ENCODE measurements around the gene ZBED1.
"Not testable (repeated sequence)": the region's sequence is repeated elsewhere in the genome, so short reads cannot be mapped to it uniquely, and the experiment has no call there.

Gene ZBED1

DNA sequence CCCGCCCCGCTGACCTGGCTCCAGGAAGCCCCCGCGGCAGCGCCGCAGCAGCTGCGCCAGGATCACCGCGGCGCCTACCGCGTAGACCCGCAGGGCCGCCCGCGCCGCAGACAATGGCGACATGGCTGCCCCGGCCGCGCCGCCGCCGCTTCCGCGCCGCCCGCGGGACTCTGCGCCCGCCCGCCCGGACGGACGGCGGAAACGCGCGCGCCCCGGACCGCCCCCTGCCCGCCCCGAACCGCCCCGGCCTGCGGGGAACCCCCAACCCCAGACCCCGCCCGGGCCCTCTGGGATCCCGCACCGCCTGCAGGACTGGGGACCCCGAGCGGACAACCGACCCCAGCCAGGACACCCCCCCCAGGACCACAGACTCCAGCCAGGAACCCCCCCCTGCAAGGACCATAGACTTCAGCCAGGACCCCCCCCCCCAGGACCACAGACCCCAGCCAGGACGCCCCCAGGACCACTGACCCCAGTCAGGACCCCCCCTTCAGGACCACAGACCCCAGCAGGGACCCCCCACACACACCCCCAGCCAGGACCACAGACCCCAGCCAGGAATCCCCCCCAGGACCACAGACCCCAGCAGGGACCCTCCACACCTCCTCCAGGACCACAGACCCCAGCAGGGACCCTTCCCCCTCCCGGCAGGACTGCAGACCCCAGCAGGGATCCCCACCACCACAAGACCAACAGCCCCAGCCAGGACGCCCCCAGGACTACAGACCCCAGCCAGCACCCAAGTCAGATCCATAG is at the start of gene ZBED1, which contains the start of gene DHRSX:
TSS of gene ZBED1 (minus strand) at position 174 of the 756 bp plus-strand sequence. CDS start 10,257 bp downstream, outside the sequence.
TSS of gene DHRSX (minus strand) at position 174 of the 756 bp plus-strand sequence. CDS start at position 123, 51 bp downstream.
- DNase-seq (ENCODE audit: low spot score) = peak; percentile 51

DNA sequence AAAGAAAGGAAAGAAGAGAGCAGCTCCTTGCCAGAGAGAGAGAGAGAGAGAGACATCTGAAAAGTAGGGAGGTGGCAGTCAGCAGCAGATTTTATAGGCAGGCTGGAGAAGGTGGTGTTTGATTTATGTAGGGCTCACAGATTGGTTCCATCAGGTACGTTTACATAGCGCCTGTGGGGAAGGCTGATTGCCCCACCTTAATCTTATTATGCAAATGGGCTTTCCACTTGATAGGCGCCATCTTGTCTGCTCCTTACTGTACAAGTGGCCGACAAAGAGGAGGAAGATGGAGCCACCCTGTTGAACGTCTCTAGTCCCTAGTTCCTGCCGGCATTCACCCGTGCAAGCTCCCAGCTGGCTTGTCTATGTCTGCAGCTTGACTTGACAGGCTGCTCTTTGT is 49.1 kb upstream of the ZBED1 start:
- no peak for DNase-seq (ENCODE audit: low spot score)

DNA sequence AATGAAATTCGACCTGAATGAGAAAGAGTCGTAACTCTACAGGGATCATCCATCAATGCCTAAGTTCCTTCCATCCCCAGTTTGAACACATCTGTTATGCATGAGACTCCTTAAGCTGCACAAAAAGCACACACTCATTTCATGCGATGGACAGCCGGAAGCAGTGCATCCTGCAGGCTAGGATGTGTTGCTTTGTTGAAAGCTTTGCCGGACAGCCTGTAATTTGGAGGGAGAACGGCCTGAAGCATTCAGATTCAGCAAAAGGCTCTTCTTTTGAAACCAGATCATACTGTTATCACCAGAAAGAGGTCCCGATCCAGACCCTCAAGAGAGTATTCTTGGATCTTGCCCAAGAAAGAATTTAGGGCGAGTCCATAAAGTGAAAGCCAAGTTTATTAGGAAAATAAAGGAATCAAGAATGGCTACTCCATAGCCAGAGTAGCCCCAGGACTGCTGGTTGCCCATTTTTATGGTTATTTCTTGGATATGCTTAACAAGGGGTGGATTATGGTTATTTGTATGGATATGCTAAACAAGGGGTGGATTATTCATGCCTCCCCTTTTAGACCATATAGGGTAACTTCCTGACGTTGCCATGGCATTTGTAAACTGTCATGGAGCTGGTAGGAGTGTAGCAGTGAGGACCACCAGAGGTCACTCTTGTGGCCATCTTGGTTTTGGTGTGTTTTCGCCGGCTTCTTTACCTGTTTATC is 48.1 kb upstream of the ZBED1 start:
- no peak for DNase-seq (ENCODE audit: low spot score)

DNA sequence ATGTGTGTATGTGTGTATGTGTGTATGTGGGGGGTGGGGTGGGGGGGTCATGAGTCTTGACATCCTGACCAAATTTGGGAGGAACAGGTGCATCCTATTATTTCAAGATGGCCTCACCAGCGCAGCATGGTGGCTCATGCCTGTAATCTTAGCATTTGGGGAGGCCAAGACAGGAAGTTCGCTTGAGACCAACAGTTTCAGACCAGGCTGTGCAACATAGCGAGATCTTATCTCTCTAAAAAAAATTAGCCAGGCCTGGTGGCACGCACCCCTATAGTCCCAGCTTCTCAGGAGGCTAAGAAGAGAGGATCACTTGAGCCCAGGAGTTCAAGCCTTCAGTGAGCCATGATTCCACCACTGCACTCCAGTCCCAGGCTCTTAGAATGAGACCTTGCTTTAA is 47.0 kb upstream of the ZBED1 start:
- no peak for DNase-seq (ENCODE audit: low spot score)

DNA sequence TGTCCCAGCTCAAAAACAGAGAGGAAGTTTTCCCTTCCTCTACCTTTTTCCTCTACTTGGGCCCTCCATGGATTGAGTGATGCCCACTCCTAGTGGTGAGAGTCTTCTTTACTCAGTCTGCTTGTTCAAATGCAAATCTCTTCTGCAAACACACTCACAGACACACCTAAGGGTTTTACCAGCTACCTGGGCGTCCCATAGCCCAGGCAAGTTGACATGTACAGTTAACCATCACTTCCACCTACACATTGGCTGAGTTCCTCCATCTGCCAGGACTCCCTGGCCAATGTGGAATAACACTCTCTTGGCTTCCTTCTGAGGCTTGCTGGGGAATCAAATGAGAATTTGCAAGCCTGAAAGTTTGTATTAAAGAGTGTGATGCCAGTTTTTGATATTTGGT is 45.7 kb upstream of the ZBED1 start:
- no peak for DNase-seq (ENCODE audit: low spot score)

DNA sequence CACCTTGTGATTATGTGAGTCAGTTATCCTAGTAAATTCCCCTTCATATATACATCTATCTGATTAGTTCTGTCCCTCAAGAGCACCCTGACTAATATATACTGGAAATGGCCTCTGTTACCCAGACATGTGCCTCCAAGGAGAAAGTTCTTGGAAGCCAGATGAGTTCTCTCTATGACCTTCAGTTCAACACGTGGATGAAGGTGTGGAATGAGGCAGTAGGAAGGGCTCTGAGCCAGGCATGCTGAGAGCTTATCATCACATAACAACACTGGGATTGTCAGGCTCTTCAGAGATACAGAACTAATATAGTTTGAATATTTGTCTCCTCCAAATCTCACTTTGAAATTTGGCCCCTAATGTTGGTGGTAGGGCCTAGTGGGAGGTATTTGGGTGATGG is 44.4 kb upstream of the ZBED1 start:
- DNase-seq (ENCODE audit: low spot score) = no peak

DNA sequence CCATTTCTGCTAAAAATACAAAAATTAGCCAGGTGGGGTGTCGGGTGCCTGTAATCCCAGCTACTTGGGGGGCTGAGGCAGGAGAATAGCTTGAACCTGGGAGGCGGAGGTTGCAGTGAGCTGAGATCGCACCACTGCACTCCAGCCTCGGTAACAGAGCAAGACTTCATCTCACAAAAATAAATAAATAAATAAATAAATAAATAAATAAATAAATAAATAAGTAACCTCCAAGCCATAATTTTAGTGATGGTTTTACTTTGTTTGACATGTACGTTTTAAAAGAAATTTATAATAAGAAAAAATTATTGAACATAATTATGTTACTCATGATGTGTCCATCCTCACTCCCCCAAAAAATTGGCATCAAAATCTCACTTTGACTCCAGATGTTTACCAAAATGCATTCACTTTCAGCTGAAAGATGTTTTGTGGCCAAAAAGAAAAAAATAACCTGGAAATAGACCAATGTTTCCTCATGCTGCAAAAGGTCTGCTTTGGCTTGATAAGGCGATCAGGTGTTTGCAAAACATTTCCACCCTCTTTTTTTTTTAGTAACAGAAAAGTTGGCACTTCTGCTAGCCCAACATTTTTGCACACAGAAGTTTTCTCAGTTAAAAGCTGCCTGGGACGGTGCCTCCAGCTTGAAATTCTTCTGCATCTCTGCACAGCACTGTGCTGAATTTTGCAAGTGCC is 42.2 kb upstream of the ZBED1 start:
- no peak for DNase-seq (ENCODE audit: low spot score)

DNA sequence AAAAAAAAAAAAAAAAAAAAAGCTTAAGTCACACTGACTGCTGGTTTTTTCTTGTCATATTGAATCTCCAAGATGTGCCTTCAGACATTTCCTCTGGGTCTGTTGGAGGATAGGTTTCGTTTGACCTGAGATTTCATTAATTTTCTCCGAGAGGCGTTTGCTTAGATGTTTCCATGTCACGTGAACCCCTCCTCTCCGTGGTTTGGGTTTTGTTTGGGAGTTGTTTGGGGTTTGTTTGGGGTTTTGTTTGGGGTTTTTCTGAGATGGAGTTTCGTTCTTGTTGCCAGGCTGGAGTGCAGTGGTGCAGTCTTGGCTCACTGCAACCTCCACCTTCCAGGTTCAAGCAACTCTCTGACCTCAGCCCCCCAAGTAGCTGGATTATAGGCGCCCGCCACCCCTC is 40.8 kb upstream of the ZBED1 start:
- DNase-seq (ENCODE audit: low spot score) = no peak

DNA sequence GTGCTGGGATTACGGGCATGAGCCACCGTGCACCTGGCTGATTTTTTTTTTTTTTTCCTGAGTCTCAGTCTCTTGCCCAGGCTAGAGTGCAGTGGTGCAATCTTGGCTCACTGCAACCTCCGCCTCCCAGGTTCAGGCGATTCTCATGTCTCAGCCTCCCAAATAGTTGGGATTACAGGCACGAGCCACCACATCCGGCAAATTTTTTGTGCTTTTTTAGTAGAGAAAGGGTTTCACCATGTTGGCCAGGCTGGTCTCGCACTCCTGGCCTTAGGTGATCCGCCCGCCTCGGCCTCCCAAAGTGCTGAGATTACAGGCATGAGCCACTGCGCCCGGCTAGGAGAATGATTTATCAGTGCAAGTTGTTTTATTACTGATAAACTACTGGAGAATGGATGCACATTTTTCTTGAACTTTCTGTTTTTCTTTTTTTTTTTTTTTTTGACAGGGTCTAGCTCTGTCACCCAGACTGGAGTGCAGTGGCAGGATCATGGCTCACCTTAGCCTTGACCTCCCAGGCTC is 39.7 kb upstream of the ZBED1 start:
- DNase-seq (ENCODE audit: low spot score) = no peak

DNA sequence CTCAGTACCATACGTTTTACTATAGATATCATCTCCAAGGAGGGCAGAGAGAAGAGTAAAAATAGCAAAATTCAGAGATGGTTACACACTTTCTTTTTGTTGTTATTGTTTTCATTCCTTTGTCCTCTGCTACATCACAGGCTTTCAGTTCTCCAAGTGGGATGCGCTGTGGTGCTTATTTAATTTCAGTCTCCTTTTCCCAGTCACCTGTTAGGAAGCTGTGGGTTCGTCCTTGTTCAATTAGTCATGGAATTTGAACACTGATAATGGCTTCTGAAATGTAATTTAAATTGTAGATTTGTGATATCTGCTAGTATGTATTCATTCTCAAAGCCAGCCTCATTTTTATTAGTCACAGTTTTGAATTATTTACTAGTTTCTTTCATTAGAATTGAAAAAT is 38.8 kb upstream of the ZBED1 start:
- DNase-seq (ENCODE audit: low spot score) = no peak

DNA sequence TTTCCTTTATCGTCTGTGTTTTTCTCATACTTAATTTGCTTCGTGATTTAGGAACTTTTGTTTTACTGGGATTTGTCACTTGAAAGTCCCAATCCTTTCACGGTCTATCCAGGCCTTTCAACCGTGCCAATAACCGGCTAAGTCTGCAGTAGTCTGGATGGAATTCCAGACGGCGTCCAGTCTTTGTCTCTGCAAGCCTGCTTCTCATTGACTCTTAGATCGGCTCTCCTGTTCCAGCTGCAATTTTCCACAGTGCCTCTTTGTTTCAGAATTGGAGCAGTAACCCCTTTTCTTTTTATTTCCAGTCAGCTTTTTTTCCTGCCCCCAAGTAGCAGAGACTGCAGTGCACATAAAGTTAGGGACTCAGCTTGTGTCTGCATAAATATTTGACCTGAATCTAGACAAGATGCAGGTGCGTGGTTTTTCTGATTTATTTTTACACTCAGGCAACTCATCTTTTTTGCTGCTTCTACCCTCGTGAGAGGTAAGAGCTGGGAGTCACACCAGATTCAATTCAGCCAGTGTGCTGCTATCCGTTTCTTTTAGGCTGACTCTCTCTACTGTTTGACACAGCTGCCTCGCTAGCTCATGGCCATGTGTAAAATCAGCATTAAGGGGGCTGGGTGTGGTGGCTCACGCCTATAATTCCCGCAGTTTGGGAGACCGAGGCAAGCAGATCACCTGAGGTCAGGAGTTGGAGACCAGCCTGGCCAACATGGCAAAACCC is 37.4 kb upstream of the ZBED1 start:
- DNase-seq (ENCODE audit: low spot score) = no peak

DNA sequence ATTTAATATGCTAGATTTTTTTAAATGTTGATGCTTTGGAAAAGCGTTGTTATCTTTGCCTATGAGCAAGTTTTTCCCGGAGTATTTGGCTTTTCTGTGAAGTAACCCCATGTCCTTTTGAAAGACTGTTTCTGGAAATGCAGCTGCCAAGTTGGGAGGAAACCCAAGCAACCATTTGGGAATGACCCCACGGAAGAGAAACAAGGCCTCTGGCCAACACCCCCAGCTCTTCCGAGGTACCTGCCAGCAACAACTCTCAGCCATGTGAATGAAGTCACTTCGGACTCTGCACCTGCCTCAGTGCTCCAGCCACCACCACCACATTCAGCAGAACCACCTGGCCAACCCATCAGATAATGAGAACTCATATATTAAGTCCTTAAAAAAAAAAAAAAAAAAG is 36.2 kb upstream of the ZBED1 start:
- no peak for DNase-seq (ENCODE audit: low spot score)

DNA sequence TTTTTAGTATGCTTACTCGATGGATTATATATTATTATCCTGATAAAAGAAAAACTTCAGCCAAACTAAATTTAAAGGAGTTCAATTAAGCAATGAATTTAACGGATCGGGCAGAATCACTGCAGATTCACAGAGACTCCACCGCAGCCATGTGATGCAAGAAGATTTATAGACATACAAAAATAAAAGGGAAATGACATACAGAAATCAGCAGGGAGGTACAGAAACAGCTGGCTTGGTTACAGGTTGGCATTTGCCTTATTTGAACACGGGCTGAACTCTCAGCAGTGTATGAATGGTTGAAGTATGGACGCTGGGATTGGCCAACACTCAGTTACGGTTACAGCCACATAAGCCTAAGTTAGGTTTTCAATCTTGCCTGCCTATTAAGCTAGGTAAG is 35.4 kb upstream of the ZBED1 start:
- no peak for DNase-seq (ENCODE audit: low spot score)

DNA sequence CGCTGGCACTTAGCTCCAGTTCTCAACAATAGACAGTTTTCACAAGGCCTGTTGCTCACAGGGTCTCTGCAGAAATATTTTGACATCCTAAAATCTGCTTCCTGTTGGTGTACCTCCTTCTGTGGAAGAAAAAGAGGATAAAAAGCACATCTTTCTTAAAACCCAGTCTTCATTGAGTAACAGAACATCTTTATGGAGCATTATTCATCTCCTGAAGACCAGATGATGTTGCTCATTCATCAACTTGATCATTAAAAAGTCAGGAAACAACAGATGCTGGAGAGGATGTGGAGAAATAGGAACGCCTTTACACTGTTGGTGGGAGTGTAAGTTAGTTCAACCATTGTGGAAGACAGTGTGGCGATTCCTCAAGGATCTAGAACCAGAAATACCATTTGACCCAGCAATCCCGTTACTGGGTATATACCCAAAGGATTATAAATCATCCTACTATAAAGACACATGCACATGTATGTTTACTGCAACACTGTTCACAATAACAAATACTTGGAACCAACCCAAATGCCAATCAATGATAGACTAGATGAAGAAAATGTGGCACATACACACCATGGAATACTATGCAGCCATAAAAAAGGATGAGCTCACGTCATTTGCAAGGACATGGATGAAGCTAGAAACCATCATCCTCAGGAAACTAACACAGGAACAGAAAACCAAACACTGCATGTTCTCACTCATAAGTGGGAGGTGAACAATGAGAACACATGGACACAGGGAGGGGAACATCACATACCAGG is 33.7 kb upstream of the ZBED1 start:
- not testable (repeated sequence) for DNase-seq (ENCODE audit: low spot score)

DNA sequence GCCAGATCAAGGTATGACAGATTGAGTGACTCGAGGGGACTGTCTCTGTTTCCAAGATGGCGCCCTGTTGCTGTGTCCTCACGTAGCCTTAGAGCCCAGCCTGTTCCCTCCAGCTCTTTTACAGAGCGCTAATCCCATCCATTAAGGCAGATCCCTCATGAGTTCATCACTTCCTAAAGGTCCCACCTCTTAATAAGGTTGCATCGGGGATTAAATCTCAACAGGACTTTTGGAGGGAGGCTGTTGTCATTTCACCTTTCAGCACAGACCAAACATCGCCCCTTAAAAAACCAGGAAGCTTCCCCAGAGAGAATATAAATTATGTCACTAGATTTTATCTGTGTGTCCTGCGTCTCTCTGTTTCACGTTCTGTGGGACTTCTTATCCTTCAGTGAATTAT is 32.6 kb upstream of the ZBED1 start:
- no peak for DNase-seq (ENCODE audit: low spot score)

DNA sequence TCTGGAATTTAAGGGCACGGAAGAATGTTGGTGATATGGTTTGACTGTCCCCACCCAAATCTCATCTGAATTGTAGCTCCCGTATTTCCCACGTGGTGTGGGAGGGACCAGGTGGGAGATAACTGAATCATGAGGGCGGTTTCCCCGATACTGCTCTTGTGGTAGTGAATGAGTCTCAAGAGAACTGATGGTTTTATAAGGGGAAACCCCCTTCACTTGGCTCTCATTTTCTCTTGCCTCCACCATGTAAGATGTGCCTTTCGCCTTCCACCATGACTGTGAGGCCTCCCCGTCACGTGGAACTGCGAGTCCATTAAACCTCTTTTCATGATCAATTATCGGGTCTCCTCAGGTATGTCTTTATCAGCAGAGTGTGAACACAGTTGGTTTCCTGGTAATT is 25.6 kb upstream of the ZBED1 start:
- DNase-seq (ENCODE audit: low spot score) = no peak

DNA sequence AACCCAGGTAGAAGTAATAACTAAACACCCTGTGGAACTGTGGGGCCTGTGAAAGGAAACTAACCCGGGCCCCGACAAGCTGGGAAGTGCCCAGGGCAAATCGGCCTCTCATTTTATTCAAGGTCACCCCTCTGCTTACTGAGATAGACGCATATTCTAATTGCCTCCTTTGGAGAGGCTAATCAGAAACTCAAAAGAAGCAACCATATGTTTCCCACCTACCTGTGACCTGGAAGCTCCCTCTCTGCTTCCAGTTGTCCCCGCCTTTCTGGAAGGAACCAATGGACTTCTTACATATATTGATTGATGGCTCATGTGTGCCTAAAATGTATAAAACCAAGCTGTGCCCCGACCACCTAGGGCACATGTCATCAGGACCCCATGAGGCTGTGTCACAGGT is 23.1 kb upstream of the ZBED1 start:
- no peak for DNase-seq (ENCODE audit: low spot score)

DNA sequence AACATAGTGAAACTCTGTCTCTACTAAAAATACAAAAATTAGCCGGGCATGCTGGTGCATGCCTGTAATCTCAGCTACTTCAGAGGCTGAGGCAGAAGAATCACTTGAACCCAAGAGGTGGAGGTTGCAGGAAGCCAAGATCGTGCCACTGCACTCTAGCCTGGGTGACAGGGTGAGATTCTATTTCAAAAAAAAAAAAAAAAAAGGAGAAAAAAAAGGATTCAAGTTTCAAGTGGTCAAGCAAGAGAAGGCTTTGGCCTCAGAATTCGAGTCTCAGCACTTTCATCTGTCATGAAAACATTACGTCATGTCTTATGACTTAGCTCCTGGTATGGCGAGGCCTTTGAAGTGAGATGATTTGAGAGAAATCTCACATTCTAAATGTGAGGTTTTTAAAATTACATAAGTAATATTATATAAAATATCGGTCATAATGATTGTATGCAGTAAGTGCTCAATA is 21.2 kb upstream of the ZBED1 start:
- no peak for DNase-seq (ENCODE audit: low spot score)

DNA sequence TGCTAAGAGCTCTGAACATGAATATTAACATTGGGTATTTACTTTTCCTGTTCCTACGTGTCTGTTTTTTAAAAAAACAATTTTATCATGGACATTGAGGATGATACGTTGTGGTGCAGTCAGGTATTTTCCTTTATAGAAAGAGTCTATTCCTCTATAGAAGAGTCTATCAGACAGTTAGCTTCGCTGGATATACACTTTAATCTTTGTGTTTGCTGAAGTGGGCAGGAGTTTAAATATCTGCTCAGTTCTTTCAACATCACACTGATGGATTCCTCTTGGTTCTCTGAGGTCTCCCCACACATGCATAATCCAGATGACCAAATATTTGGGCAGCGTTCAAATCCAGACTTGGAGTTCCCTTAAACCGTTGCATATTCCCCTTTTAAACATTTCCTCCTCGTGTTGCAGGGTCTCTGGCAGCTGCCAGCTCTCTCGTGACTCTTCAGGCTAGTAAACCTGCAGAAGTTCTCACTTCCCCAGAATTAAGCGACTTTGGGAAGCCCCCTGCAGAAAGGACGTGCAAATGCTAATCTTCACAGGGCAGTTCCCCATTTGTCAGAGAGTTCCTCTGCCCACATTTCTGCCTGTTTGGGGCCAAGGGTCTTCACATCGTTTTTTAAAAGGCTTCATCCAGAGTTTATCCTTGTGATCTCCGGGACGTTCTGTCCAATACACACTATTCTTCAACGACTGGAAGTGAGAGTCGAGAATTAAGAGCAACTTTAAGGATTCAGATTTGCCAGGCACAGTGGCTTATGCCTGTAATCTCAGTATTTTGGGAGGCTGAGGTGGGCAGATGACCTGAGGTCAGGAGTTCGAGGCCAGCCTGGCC is 20.5 kb upstream of the ZBED1 start:
- no peak for DNase-seq (ENCODE audit: low spot score)

DNA sequence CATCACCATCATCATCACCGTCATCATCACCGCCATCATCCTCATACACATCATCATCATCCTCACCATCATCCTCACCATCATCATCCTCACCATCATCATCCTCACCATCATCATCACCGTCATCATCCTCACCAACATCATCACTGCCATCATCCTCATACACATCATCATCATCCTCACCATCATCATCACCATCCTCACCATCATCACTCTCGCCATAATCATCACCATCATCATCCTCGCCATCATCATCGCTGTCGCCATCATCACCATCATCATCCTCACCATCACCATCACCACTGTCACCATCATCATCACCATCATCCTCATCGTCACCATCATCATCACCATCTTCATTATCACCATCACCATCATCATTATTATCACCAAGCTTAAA is 19.8 kb upstream of the ZBED1 start:
- no peak for DNase-seq (ENCODE audit: low spot score)
